HepG2 (cell line): ENCODE measurements around the gene HSPA1B. TPM values are rescaled to one million over a fixed set of nuclear protein-coding genes. Genes with fewer than 3 reads are reported as not detected.

Experiments used
- ETV6 ChIP-seq: sonication (generic); formaldehyde crosslinking; conservative IDR thresholded peaks from 2 replicates; pipeline ENCODE4 v1.4.0; 2020; ENCODE audit warnings: missing genetic modification reagents
- HCFC1 ChIP-seq: fragments of 150-350 bp; IDR thresholded peaks from 2 replicates; pipeline ENCODE4 v1.6.1; 2014; ENCODE audit warnings: low read depth, low read length
- SCMH1 ChIP-seq: sonication (generic); formaldehyde crosslinking; IDR thresholded peaks from 2 replicates; pipeline ENCODE4 v1.9.0; 2021; ENCODE audit warnings: missing genetic modification reagents, mild to moderate bottlenecking, borderline replicate concordance
- SMAD9 ChIP-seq: sonication (generic); formaldehyde crosslinking; IDR thresholded peaks from 2 replicates; pipeline ENCODE4 v1.5.1; 2020; ENCODE audit warnings: mild to moderate bottlenecking, missing genetic modification reagents
- TFE3 ChIP-seq: IDR thresholded peaks from 2 replicates; pipeline ENCODE4 v1.6.1; 2016
- ZBTB8A ChIP-seq: sonication (generic); formaldehyde crosslinking; IDR thresholded peaks from 2 replicates; pipeline ENCODE4 v1.4.0; 2020; ENCODE audit warnings: mild to moderate bottlenecking, low read depth, missing genetic modification reagents, borderline replicate concordance
- ZMAT3 ChIP-seq: sonication (generic); formaldehyde crosslinking; conservative IDR thresholded peaks from 2 replicates; pipeline ENCODE4 v1.7.0; 2021; ENCODE audit warnings: missing genetic modification reagents
- ZNF281 ChIP-seq: sonication (generic); formaldehyde crosslinking; IDR thresholded peaks from 2 replicates; pipeline ENCODE4 v1.4.0; 2020; ENCODE audit warnings: missing genetic modification reagents, borderline replicate concordance
- ZNF609 ChIP-seq: sonication (generic); formaldehyde crosslinking; IDR thresholded peaks from 2 replicates; pipeline ENCODE4 v1.4.0; 2020; ENCODE audit warnings: mild to moderate bottlenecking, missing genetic modification reagents, borderline replicate concordance
- ZNF660 ChIP-seq: sonication (generic); formaldehyde crosslinking; IDR thresholded peaks from 2 replicates; pipeline ENCODE4 v1.5.1; 2020; ENCODE audit warnings: mild to moderate bottlenecking, low read depth, missing genetic modification reagents, borderline replicate concordance
- polyA plus RNA-seq, 8 experiments: library from polyadenylated mRNA; depleted of rRNA in 3 of 8; stranded (reverse) in 7 of 8; unstranded in 1 of 8; fragments of >200 nt; fragmentation: Illumina TruSeq in 4 of 8; extraction: Trizol in 4 of 8; gene quantifications; 2 replicates each; pipeline versions ENCODE4 v1.2.1 to v1.2.3, GENCODE V29; 2011 to 2016; ENCODE audit warnings: low read depth in 4 of 8, missing spikeins in 1 of 8, mixed read lengths in 1 of 8; ENCODE audit not compliant: insufficient read depth in 1 of 8
- total RNA-seq, 5 experiments: library from RNA; depleted of rRNA; stranded (reverse); fragments of >200 nt; fragmentation: Illumina TruSeq; extraction: Trizol; gene quantifications; 2 replicates each; pipeline ENCODE4 v1.2.3, GENCODE V29; 2016; ENCODE audit warnings: low read depth in 1 of 5
- TF ChIP-seq, protein P1 (sequence below): sonication (generic); formaldehyde crosslinking; conservative IDR thresholded peaks from 2 replicates; pipeline ENCODE4 v1.4.0; 2020; ENCODE audit warnings: missing genetic modification reagents
- TF ChIP-seq, protein P2 (sequence below): sonication (generic); formaldehyde crosslinking; IDR thresholded peaks from 2 replicates; pipeline ENCODE4 v1.9.0; 2022; ENCODE audit warnings: low read depth, missing genetic modification reagents
- TF ChIP-seq, protein P3 (sequence below): sonication (generic); formaldehyde crosslinking; IDR thresholded peaks from 2 replicates; pipeline ENCODE4 v1.4.0; 2020; ENCODE audit warnings: mild to moderate bottlenecking, missing genetic modification reagents

The HSPA1B gene
- total and polyA plus RNA-seq, 2 of the 13 experiments (the other 11 are each of a cell fraction or from before 2014, with no cell fraction given), result 26.0 to 186 TPM

- TF ChIP-seq ZNF609 (CRISPR knock-in tag) (peak; percentile 80), TFE3 (CRISPR knock-in tag) (peak; percentile 50; the same call in 1 of the 2 replicates), HCFC1 (0 out of 2 replicates have a peak, but pooled peaks have one; percentile 43), ZNF660 (CRISPR knock-in tag) (no peak), ETV6 (CRISPR knock-in tag) (peak; percentile 66; the same call in 1 of the 2 replicates), SCMH1 (CRISPR knock-in tag) (no peak), ZNF281 (CRISPR knock-in tag) (peak; percentile 63; the same call in 1 of the 2 replicates), ZBTB8A (CRISPR knock-in tag) (0 out of 2 replicates have a peak, but pooled peaks have one; percentile 59), ZMAT3 (CRISPR knock-in tag) (peak; percentile 94), SMAD9 (CRISPR knock-in tag) (peak; percentile 70; the same call in 1 of the 2 replicates)
- TF ChIP-seq, protein P1, sequence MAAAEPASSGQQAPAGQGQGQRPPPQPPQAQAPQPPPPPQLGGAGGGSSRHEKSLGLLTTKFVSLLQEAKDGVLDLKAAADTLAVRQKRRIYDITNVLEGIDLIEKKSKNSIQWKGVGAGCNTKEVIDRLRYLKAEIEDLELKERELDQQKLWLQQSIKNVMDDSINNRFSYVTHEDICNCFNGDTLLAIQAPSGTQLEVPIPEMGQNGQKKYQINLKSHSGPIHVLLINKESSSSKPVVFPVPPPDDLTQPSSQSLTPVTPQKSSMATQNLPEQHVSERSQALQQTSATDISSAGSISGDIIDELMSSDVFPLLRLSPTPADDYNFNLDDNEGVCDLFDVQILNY, result no peak; the same call in 1 of the 2 replicates
- TF ChIP-seq, protein P2, sequence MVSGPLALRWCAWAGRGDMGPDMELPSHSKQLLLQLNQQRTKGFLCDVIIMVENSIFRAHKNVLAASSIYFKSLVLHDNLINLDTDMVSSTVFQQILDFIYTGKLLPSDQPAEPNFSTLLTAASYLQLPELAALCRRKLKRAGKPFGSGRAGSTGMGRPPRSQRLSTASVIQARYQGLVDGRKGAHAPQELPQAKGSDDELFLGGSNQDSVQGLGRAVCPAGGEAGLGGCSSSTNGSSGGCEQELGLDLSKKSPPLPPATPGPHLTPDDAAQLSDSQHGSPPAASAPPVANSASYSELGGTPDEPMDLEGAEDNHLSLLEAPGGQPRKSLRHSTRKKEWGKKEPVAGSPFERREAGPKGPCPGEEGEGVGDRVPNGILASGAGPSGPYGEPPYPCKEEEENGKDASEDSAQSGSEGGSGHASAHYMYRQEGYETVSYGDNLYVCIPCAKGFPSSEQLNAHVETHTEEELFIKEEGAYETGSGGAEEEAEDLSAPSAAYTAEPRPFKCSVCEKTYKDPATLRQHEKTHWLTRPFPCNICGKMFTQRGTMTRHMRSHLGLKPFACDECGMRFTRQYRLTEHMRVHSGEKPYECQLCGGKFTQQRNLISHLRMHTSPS (CRISPR knock-in tag), result peak; percentile 83
- TF ChIP-seq, protein P3, sequence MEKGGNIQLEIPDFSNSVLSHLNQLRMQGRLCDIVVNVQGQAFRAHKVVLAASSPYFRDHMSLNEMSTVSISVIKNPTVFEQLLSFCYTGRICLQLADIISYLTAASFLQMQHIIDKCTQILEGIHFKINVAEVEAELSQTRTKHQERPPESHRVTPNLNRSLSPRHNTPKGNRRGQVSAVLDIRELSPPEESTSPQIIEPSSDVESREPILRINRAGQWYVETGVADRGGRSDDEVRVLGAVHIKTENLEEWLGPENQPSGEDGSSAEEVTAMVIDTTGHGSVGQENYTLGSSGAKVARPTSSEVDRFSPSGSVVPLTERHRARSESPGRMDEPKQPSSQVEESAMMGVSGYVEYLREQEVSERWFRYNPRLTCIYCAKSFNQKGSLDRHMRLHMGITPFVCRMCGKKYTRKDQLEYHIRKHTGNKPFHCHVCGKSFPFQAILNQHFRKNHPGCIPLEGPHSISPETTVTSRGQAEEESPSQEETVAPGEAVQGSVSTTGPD (CRISPR knock-in tag), result no peak; the same call in 1 of the 2 replicates
Observed at GRCh38 chr6:31806470-31807272, 20.9 kb upstream of the HSPA1B start, which contains the start of gene LSM2 (continued).
